ENCODE data around the gene PCDHB2. TPM values are rescaled to one million over a fixed set of nuclear protein-coding genes. Genes with fewer than 3 reads are reported as not detected.
"Not testable (repeated sequence)": the region's sequence is repeated elsewhere in the genome, so short reads cannot be mapped to it uniquely, and the experiment has no call there.

Gene PCDHB2
- total RNA-seq, 1 donor from 2014 or later: 0.09 TPM

GRCh38 chr5:141135718-141136266 lies 41.4 kb downstream of the PCDHB2 start:
- intact Hi-C loops (cut with micrococcal nuclease): no loop called here

GRCh38 chr5:141137346-141137745 lies 42.9 kb downstream of the PCDHB2 start:
- intact Hi-C loops (cut with micrococcal nuclease): not testable (repeated sequence)

Other genes with a start within 250 kb of the PCDHB2 start
- not detected in 2 replicates for gene PCDHA9, start 246.2 kb upstream of the PCDHB2 start, total RNA-seq
- gene PCDHA10, start 238.7 kb upstream of the PCDHB2 start, total RNA-seq: not detected in 2 replicates
- not detected in 2 replicates for gene PCDHA11, start 225.7 kb upstream of the PCDHB2 start, total RNA-seq
- gene PCDHA12, start 219.3 kb upstream of the PCDHB2 start, total RNA-seq: not detected in 2 replicates
- gene PCDHA13, start 212.5 kb upstream of the PCDHB2 start, total RNA-seq: not detected in 2 replicates
- not detected in 2 replicates for gene PCDHAC1, start 168.3 kb upstream of the PCDHB2 start, total RNA-seq
- not detected in 2 replicates for gene PCDHAC2, start 128.1 kb upstream of the PCDHB2 start, total RNA-seq
- not detected in 2 replicates for gene PCDHB1, start 43.2 kb upstream of the PCDHB2 start, total RNA-seq
- gene PCDHB3, start 5.9 kb downstream of the PCDHB2 start, total RNA-seq: not detected in 2 replicates
- gene PCDHB4, start 27.2 kb downstream of the PCDHB2 start, total RNA-seq: not detected in 2 replicates
- gene PCDHB5, start 40.6 kb downstream of the PCDHB2 start, total RNA-seq: not detected in 2 replicates
- not detected in 2 replicates for gene PCDHB6, start 55.4 kb downstream of the PCDHB2 start, total RNA-seq
- gene PCDHB7, start 78.0 kb downstream of the PCDHB2 start, total RNA-seq: not detected in 2 replicates
- gene PCDHB8, start 83.2 kb downstream of the PCDHB2 start, total RNA-seq: not detected in 2 replicates
- not detected in 2 replicates for gene PCDHB16, start 87.8 kb downstream of the PCDHB2 start, total RNA-seq
- not detected in 2 replicates for gene PCDHB9, start 92.5 kb downstream of the PCDHB2 start, total RNA-seq
- gene PCDHB10, start 97.7 kb downstream of the PCDHB2 start, total RNA-seq: not detected in 2 replicates
- not detected in 2 replicates for gene PCDHB11, start 105.0 kb downstream of the PCDHB2 start, total RNA-seq
- not detected in 2 replicates for gene PCDHB12, start 114.1 kb downstream of the PCDHB2 start, total RNA-seq
- not detected in 2 replicates for gene PCDHB13, start 119.3 kb downstream of the PCDHB2 start, total RNA-seq
- gene PCDHB14, start 128.7 kb downstream of the PCDHB2 start, total RNA-seq: not detected in 2 replicates
- gene PCDHB15, start 150.8 kb downstream of the PCDHB2 start, total RNA-seq: not detected in 2 replicates
- gene SLC25A2, start 209.4 kb downstream of the PCDHB2 start, total RNA-seq: 0.25 and 0.59 TPM in 2 replicates
- gene TAF7, start 226.2 kb downstream of the PCDHB2 start, total RNA-seq: 60.8 and 64.9 TPM in 2 replicates
- 0.09 TPM in 2 replicates for gene PCDHGA1, start 235.9 kb downstream of the PCDHB2 start, total RNA-seq
- 0.14 and 0.23 TPM in 2 replicates for gene PCDHGA2, start 244.1 kb downstream of the PCDHB2 start, total RNA-seq
- gene PCDHGA3, start 249.2 kb downstream of the PCDHB2 start, total RNA-seq: 0.23 and 0.34 TPM in 2 replicates

Measured in T-helper 2 cell treated with Interferon-gamma antibody and Interleukin-4, amounts not matched to agents 100 ng/mL and 5 ng/mL, for 36 hours (primary cell).